ENCODE measurements around the gene DGCR2.
"Not testable (repeated sequence)": the region's sequence is repeated elsewhere in the genome, so short reads cannot be mapped to it uniquely, and the experiment has no call there.

DGCR2 gene

GRCh38 chr22:19079691-19080090 is 42.5 kb downstream of the DGCR2 start:
- DNase-seq = no peak

- DNase-seq = no peak
Observed at GRCh38 chr22:19075404-19075803, 46.8 kb downstream of the DGCR2 start.

- DNase-seq = not testable (repeated sequence)
Observed at GRCh38 chr22:19072853-19073252, 49.4 kb downstream of the DGCR2 start.

GRCh38 chr22:19070397-19071169 is 51.6 kb downstream of the DGCR2 start:
- DNase-seq = no peak

GRCh38 chr22:19069451-19069850 is 52.8 kb downstream of the DGCR2 start:
- DNase-seq = no peak

- peak; percentile 5 for DNase-seq
Observed at GRCh38 chr22:19068784-19069271, 53.4 kb downstream of the DGCR2 start.

- no peak for DNase-seq
Observed at GRCh38 chr22:19067696-19068348, 54.4 kb downstream of the DGCR2 start.

GRCh38 chr22:19066531-19067271 is 55.5 kb downstream of the DGCR2 start:
- no peak for DNase-seq

- DNase-seq = no peak
Observed at GRCh38 chr22:19065929-19066328, 56.3 kb downstream of the DGCR2 start.

- no peak for DNase-seq
Observed at GRCh38 chr22:19065298-19065859, 56.8 kb downstream of the DGCR2 start.

- DNase-seq = no peak
Observed at GRCh38 chr22:19064354-19065054, 57.7 kb downstream of the DGCR2 start.

GRCh38 chr22:19063581-19064353 is 58.4 kb downstream of the DGCR2 start:
- no peak for DNase-seq

GRCh38 chr22:19062943-19063308 is 59.3 kb downstream of the DGCR2 start:
- no peak for DNase-seq

- DNase-seq = no peak
Observed at GRCh38 chr22:19062139-19062942, 59.9 kb downstream of the DGCR2 start.

- DNase-seq = no peak
Observed at GRCh38 chr22:19061471-19062138, 60.6 kb downstream of the DGCR2 start.

GRCh38 chr22:19060356-19061009 is 61.7 kb downstream of the DGCR2 start:
- DNase-seq = no peak

- no peak for DNase-seq
Observed at GRCh38 chr22:19059481-19060278, 62.5 kb downstream of the DGCR2 start.

GRCh38 chr22:19058713-19059451 is 63.3 kb downstream of the DGCR2 start:
- DNase-seq = no peak

Measured in suppressor macrophage treated with lipopolysaccharide for 4 hours (primary cell).